Glomerular visceral epithelial cell (primary cell): ENCODE measurements around the gene SPAAR.
"Not testable (repeated sequence)": the region's sequence is repeated elsewhere in the genome, so short reads cannot be mapped to it uniquely, and the experiment has no call there.

Experiments
- DNase-seq: peaks from one replicate; pipeline ENCODE4 v3.0.0-alpha.2; 2016; ENCODE audit errors: extremely low spot score

Gene SPAAR

GRCh38 chr9:35904338-35904737 is 5.0 kb upstream of the SPAAR start:
- DNase-seq: no peak

GRCh38 chr9:35905051-35905781 is 4.1 kb upstream of the SPAAR start:
- DNase-seq: peak; percentile 70

DNA sequence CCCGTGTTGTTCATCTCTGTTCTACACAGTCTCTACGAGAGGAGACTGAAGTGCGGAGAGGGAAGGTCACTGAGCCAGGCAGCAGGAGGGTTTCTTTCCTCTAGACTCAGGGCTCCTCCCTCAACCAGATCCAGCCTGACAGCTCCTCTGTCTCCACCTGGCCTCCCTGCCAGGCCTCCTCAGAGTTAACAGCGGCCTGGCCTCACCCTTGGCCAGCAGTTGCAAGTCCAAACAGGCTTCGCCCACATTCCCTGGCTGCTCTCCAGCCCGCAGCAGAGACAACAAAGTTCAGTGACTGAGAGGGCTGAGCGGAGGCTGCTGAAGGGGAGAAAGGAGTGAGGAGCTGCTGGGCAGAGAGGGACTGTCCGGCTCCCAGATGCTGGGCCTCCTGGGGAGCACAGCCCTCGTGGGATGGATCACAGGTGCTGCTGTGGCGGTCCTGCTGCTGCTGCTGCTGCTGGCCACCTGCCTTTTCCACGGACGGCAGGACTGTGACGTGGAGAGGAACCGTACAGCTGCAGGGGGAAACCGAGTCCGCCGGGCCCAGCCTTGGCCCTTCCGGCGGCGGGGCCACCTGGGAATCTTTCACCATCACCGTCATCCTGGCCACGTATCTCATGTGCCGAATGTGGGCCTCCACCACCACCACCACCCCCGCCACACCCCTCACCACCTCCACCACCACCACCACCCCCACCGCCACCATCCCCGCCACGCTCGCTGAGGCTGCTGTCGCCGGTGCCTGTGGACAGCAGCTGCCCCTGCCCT is 3.2 kb upstream of the SPAAR start, which contains the start of gene HRCT1:
Gene HRCT1 (plus strand): TSS at position 291 of the 768 bp plus-strand sequence. CDS start 86 bp downstream, at position 377.
- peak; percentile 97 for DNase-seq

- peak; percentile 69 for DNase-seq
Observed at GRCh38 chr9:35906923-35907699, 2.2 kb upstream of the SPAAR start.

DNA sequence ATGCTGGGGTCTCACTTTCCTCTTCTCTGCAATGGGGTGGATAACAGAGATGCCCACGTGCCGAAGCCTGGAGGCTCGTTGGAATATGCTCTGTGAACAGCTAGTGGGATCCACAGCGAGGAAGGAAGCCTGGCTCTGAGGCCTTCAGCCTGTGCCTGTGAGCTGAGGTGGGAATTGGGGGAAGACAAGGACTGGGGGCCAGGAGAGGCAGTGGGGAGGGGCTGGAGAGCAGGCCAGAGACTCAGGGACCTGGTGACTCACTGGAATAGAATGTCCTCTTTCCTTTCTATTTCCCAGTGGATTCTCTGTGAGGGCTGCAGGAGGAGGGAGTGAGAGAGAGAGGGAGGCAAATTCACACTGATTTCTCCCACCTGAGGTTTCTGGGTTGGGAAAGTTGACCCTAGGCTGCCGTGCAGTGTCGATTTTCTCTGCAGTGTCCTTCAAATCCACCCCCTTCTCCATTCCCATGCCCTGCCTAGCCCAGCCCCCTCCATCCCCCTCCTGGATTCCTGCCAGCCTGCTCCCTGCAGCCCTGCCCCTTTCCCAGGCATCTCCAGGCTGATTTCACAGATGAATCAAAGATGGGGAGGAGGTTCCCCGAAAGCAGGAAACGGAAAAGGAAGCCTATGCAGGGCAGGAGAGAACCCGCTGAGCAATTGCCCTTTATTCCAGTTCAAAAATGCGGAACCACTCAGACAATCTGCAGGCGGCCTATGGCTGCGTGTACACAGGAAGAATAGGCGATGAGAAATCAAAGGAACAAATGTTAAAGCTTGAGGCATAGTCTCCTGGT is 1.4 kb upstream of the SPAAR start:
- peak; percentile 92 for DNase-seq

GRCh38 chr9:35908504-35909125 is 675 bp upstream of the SPAAR start:
- DNase-seq: peak; percentile 75

DNA sequence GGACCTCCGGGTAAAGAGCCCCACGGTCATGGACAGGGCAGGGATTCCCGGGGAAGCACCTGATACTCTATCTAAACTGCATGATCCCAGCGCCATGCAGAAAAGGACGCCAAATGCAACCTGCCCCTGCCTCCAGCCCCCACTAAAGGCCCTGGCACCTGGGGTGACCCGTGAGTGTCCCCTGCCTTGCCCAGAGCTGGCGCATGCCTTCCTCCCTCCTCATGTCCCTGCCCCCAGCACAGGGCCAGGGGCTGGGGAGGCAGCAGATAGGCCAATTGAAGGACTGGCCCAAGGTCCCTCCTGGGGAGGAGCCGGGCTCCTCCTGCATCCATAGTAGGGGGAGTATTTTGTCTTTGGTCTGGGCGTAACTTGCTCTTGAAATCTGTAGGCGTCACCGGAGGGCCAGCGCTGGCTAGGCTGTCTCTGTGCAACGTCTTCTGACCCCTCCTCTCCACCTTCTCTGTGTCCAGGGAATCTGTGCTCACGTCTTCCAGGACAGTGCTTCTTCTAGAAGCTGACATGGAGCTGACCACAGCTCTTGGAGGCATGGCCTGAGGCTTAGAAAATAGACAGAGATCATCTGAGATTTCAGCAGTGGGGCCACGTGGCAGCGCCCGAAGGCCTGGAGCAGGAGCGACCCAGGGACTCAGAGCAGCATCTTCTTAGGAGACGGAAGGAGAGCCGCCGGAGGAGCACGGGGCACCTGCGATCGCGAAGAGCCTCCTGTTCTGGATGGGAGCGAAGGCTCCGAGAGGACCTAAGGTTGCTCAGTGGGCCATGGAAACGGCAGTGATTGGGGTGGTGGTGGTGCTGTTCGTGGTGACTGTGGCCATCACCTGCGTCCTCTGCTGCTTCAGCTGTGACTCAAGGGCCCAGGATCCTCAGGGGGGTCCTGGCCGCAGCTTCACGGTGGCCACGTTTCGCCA is 660 bp downstream of the SPAAR start:
- DNase-seq: no peak

DNA sequence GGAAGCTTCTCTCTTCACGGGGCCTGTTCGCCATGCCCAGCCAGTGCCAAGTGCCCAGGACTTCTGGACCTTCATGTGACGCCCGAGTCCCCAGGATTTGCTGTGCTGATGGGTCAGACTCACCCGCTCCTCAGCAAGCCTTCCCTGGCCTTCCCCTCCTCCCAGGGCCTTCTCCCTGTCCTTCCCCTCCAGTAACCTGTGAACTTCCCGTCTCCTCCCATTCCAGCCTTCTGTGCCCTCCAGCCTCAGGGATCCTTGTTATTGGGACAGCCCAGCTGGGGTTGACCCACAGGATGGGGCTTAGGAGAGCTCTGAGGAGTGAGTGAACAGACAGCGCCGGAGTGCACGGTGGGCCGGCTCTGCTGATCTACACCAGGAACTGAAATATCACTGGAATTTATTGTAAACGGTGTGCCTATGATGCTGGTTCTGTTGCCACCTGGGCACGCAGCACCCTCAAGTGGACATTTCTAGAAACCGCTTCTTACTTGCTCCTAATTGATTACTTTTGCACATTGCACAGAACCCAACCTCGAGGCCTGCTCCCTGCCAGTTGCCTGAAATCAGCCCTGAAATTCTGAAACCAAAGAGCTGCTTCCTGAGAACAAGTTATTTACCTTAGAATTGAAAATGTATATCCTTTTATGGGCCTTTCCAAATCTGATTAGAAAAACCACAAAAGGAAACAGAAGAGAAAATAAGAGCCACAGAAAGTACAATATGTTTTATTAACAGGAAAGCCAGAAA is 1.5 kb downstream of the SPAAR start:
- DNase-seq: peak; percentile 78

- no peak for DNase-seq
Observed at GRCh38 chr9:35911690-35912089, 2.4 kb downstream of the SPAAR start.

GRCh38 chr9:35912791-35913400 is 3.6 kb downstream of the SPAAR start:
- no peak for DNase-seq

DNA sequence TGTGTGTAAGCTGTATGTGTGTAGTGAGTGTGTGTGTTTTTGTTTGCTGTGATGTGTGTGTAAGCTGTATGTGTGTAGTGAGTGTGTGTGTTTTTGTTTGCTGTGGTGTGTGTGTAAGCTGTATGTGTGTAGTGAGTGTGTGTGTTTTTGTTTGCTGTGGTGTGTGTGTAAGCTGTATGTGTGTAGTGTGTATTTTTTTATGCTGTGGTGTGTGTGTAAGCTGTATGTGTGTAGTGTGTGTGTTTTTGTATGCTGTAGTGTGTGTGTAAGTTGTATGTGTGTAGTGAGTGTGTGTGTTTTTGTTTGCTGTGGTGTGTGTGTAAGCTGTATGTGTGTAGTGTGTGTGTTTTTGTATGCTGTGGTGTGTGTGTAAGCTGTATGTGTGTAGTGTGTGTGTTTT is 4.1 kb downstream of the SPAAR start:
- not testable (repeated sequence) for DNase-seq

- no peak for DNase-seq
Observed at GRCh38 chr9:35914301-35914807, 5.1 kb downstream of the SPAAR start.

DNA sequence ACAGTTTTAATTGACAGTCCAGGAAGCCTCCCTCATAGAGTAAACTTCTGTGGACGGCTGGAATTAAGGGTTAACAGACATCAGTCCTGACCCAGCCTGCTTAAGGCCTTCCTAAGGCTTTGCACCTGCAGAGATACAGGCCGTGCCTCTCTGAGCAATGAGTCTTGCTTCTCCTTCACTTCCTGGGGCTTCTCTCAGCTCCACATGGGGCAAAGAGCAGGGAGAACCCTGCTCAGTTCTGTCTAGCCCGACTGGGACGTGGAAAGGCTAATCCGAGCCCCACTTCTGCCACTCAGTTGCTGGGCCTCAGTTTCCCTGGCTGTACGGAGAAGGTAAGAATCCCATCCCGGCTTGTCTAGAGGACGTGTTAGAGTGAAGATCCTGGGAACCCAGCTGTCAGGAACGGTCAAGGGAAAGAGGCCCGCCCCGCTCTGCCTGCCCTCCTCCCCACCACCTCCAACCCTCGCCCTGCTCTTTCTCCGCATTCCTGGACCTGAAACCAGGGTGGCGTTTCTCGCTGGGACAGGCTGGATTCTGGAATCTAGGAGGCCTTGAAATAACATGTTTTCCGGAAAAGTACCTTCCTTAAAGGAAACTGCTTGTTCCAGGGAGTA is 6.5 kb downstream of the SPAAR start:
- DNase-seq: no peak

DNA sequence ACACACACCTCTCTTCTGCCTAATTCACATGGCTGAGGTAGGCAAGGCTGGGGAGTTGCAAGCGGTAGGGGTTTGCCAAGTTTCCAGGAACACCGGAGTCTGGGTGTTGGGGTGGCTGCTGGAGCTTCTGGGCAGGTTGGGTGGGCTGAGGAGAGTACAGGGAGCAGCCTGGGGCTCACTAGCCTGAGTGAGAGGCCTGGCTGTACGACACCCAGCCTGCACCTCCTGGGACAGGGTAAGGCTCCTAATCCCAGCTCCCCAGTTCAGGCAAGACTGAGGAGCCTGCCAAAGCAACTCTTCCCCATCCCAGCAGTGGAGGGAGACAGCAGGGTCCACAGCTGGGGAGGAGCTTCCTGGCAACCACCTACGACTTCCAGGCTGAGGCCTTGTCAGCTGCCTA is 8.0 kb downstream of the SPAAR start:
- DNase-seq: no peak

DNA sequence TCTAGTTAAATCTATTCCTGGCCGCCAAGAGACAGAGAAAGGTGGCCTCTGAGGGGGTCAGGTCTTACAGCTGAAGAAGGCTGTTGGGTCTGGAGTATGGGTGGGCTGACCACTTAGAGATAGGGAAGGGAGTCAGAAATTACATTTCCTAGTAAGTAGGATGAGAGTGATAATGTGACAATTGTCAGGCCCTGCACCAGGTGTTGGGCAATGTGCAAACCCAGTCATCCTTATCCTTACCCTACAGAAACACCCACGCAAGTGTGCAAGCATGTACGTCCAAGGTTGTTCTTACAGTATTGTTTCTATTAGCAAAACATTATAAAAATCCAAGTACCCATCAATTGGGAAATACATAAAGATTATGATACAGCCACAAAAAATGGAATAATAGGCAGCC is 9.5 kb downstream of the SPAAR start:
- DNase-seq: no peak

DNA sequence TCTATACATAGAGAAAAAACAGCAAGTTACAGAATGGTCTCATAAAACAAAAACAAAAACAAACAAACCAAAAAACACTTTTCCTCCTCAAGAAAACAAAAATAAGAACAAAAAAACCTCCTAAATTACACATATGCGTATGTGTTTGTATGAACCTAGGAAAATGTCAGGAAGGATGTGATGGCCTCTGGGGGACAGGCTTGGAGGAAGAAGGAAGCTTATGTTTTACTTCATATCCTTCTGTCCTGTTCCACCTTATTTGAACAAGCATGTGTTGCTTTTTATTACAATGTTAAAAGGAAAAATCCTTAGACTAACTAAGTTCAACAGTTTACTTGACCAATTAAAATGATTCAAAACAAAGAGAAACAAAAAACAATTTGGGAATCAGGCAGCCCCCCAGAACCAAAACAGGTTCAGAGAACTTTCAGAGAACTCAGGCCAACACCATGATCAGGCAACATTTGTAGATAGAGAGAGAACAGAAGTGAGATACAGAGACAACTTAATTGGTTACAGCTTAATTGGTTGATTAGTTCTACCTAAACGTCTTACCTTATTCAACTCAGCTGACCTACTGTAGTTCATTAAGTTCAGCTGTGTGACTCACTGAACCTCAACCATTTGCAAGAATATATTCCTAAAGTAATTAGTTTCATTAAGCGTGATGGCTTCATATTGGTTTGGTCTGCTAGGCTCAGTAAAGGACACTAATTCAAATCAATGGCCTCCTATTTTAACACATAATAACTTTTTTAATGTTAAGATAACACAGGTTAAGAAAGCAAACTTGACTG is 10.1 kb downstream of the SPAAR start:
- no peak for DNase-seq

GRCh38 chr9:35920051-35920620 is 10.8 kb downstream of the SPAAR start:
- DNase-seq: no peak
